Measurements from ENCODE around the gene SRRT.

Gene SRRT

DNA sequence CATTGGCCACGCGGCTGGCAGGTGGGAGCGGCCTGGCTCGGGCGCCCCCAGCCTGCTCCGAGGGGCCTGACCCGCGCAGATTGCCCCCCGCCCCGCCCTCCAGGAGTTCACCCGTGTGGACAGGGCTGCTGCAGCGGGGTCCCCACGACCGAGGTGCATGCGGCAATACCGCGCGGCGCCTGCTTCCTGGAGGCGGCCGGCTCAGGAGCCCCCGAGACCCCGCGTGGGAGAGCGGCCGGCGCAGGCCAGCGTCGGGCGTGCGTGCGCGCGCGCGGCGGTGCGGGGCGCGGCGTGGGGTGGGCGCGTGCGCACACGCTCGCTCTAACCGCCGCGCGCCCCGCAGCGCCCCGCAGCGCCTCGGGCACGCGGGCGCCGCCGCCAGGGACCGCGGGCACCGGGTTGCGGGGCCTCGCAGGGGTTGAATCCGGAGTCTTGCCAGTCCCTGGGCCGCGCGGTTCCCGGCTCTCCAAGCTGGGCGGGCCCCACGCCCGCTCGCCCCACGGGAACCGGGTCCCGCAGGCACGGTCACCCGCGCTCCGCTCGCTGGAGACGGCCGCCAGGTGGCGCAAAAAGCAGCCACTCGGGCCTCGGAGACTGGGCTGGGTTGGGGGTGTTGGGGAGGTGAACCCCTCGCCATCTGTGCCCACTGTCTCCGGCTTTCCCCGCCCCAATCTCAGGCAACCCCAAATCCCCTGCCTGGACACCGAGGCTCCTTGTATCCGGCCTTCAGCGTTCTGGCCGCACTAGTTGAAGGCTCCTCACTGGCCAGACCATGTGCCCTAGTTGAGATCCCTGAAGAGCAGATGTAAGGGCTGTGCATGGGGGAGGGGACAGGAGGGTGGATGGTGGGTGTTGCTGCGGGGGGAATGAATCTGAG, 22.1 kb downstream of the SRRT start:
- H3K4me3 ChIP-seq (ENCODE audit: low read depth, low read length), result no peak overlapping the region
- TF ChIP-seq, protein P1, sequence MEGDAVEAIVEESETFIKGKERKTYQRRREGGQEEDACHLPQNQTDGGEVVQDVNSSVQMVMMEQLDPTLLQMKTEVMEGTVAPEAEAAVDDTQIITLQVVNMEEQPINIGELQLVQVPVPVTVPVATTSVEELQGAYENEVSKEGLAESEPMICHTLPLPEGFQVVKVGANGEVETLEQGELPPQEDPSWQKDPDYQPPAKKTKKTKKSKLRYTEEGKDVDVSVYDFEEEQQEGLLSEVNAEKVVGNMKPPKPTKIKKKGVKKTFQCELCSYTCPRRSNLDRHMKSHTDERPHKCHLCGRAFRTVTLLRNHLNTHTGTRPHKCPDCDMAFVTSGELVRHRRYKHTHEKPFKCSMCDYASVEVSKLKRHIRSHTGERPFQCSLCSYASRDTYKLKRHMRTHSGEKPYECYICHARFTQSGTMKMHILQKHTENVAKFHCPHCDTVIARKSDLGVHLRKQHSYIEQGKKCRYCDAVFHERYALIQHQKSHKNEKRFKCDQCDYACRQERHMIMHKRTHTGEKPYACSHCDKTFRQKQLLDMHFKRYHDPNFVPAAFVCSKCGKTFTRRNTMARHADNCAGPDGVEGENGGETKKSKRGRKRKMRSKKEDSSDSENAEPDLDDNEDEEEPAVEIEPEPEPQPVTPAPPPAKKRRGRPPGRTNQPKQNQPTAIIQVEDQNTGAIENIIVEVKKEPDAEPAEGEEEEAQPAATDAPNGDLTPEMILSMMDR (IDR thresholded peaks at IDR 0.05; ENCODE audit: borderline replicate concordance, insufficient read depth, low read depth, low read length), result peak; percentile 86

DNA sequence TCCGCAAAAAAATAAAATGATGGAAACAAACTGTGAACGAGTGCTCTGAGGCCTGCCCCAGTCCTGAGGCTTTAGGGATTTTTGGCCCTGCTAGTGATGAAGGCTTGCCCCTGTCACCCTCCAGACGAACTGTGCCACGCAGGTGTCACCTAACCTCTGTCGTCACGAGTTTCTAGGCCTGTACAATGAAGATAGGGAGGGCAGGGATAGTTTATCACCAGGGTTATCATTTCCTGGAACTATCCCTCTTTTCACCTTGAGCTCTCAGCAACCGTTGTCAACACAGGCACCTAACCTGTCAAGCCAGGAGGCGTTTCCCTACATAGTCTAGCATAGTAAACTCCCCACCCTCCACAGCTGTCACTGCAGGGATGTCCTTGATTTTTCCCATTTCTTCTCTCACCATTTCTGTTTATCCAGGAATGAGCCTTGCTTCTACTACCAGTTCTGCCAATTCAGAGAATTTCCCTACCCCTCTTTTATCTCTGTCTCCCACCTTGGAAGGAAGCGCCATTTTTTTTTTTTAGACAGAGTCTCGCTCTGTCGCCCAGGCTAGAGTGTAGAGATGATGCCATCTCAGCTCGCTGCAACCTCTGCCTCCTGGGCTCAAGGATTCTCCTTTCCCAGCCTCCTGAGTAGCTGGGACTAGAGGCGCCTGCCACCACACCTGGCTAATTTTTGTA, 23.0 kb downstream of the SRRT start:
- TF ChIP-seq, protein P1 (IDR thresholded peaks at IDR 0.05; ENCODE audit: borderline replicate concordance, insufficient read depth, low read depth, low read length), result no peak

DNA sequence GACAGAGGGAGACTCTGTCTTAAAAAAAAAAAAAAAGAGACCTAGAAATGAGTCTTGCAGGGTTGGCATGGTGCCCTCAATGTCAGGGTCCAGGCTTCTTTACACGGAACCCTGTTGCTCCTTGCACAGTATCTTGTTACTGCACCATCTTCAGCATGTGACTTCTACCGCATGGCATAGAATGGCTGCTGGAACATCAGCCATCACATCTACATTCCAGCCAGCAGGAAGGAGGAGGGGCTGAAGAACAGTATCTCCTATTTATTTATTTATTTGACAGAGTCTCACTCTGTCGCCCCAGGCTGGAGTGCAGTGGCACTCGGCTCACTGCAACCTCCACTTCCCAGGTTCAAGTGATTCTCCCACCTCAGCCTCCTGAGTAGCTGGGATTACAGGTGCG, 24.5 kb downstream of the SRRT start:
- no peak overlapping the region for H3K4me3 ChIP-seq (ENCODE audit: low read depth, low read length)
- TF ChIP-seq, protein P1 (IDR thresholded peaks at IDR 0.05; ENCODE audit: borderline replicate concordance, insufficient read depth, low read depth, low read length), result no peak

More for the DNA sequence above, 23.0 kb downstream of the SRRT start:
- H3K4me3 ChIP-seq (ENCODE audit: low read depth, low read length), result no peak overlapping the region

DNA sequence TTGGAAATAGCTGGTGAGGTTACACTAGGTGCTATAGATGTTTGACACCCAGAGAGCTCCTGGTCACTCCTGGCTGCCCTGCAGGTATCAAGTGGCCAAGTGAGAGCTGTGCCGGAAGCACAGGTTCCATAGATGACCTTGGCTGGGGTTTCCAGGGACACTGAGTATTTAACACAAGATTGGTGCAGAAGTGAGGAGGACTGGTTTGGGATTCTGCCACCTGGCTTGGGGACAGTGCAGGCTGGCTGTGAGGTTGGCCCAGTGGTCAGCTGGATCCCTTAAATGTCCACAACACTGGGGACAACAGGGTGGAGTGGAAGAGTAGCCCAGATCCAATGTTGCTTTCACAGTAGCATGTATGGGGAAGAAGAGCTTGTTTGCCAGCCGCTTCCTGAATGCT, 26.1 kb downstream of the SRRT start:
- TF ChIP-seq, protein P1 (IDR thresholded peaks at IDR 0.05; ENCODE audit: borderline replicate concordance, insufficient read depth, low read depth, low read length), result no peak
- H3K4me3 ChIP-seq (ENCODE audit: low read depth, low read length), result no peak overlapping the region

DNA sequence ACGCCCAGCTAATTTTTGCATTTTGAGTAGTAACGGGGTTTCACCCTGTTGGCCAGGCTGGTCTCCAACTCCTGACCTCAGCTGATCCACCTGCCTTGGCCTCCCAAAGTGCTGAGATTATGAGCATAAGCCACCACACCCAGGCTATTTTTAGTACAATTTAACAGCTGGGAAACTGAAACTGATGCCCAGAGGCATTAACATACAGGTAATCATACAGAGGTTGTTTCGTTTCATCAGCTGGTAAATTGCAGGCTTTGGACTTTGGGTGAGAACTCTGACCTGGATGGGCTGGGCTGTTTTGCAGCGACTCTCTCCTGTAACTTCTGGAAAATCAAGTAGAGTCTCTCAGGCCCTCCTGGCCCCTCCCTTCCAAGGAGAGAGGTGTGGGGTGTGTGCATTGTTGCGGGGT, 27.0 kb downstream of the SRRT start:
- no peak overlapping the region for H3K4me3 ChIP-seq (ENCODE audit: low read depth, low read length)
- TF ChIP-seq, protein P1 (IDR thresholded peaks at IDR 0.05; ENCODE audit: borderline replicate concordance, insufficient read depth, low read depth, low read length), result no peak

DNA sequence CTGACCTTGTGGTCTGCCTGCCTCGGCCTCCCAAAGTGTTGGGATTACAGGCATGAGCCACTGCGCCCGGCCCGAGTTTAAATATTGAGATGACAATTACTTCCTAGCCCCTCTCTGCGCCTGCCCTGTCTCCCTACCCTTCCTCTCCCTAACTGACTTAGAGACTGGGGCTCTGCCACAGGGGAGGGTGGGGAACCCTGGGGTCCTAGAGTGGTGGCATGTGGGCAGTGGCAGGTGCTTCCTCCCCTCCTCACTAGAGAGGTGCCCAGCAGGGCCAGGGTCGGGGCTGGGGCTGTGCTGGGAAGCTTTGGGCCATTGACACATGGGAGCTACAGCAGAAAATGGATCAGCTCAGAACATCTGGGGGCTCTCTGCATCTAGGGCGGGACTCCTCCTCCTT, 27.7 kb downstream of the SRRT start:
- H3K4me3 ChIP-seq (ENCODE audit: low read depth, low read length), result no peak overlapping the region
- TF ChIP-seq, protein P1 (IDR thresholded peaks at IDR 0.05; ENCODE audit: borderline replicate concordance, insufficient read depth, low read depth, low read length), result no peak
